Caco-2 (cell line): ENCODE results near the gene AKR1C3. TPM values are rescaled to one million over a fixed set of nuclear protein-coding genes. Genes with fewer than 3 reads are reported as not detected.

Experiments used
- BruUV-seq: library from RNA; stranded (reverse); fragments of 400-500 nt; replicated peaks from 2 replicates; lab custom pipeline; 2021; lab: Mats Ljungman, UMichigan
- CTCF ChIA-PET: fragments of 300-600 bp; sonication (Branson Sonifier 250); formaldehyde crosslinking; loops from one replicate; lab custom pipeline; 2022; ENCODE audit warnings: antibody characterized with exemption; lab: Charles Lee
- POLR2A ChIA-PET: fragments of 300-600 bp; sonication (Branson Sonifier 250); formaldehyde crosslinking; loops from one replicate; lab custom pipeline; 2022; ENCODE audit warnings: antibody characterized with exemption; lab: Charles Lee
- DNase-seq, 2 experiments: peaks; one replicate each; pipeline versions ENCODE4 v3.0.0 to v3.0.0-alpha.2; 2020 to 2022
- H3K27me3 ChIP-seq: replicated peaks from 2 replicates; pipeline ENCODE4 v1.6.0; 2011; ENCODE audit warnings: low read length; ENCODE audit not compliant: control insufficient read depth, insufficient read depth
- H3K36me3 ChIP-seq: 2 replicates; pipeline ENCODE4 v1.5.1; 2011; ENCODE audit warnings: low read length; ENCODE audit not compliant: control insufficient read depth, insufficient read depth
- H3K4me1 ChIP-seq: fragments of 250-450 bp; sonication (Bioruptor Pico); 2 replicates; pipeline ENCODE4 v1.5.1; 2020; ENCODE audit warnings: mild to moderate bottlenecking
- H3K4me3 ChIP-seq: 2 replicates; pipeline ENCODE4 v1.5.1; 2011; ENCODE audit warnings: low read depth, mild to moderate bottlenecking, control low read depth, low read length
- H3K9me3 ChIP-seq: fragments of 250-450 bp; sonication (Bioruptor Pico); 2 replicates; pipeline ENCODE4 v1.5.1; 2020; ENCODE audit warnings: mild to moderate bottlenecking, moderate library complexity
- H3K27ac Mint-ChIP-seq: one replicate; pipeline ENCODE4 v1.8.0; 2022; ENCODE audit warnings: mixed read lengths; ENCODE audit not compliant: unreplicated experiment
- H3K27me3 Mint-ChIP-seq: one replicate; pipeline ENCODE4 v1.8.0; 2022; ENCODE audit warnings: mixed read lengths; ENCODE audit not compliant: insufficient read depth, unreplicated experiment
- H3K36me3 Mint-ChIP-seq: one replicate; pipeline ENCODE4 v1.8.0; 2022; ENCODE audit warnings: mild to moderate bottlenecking, mixed read lengths; ENCODE audit not compliant: insufficient read depth, unreplicated experiment
- H3K4me1 Mint-ChIP-seq: one replicate; pipeline ENCODE4 v1.8.0; 2022; ENCODE audit warnings: low read depth, mixed read lengths; ENCODE audit not compliant: unreplicated experiment
- H3K4me3 Mint-ChIP-seq: one replicate; pipeline ENCODE4 v1.8.0; 2022; ENCODE audit warnings: mild to moderate bottlenecking, moderate library complexity, mixed read lengths; ENCODE audit not compliant: unreplicated experiment
- H3K9me3 Mint-ChIP-seq: one replicate; pipeline ENCODE4 v1.8.0; 2022; ENCODE audit warnings: mixed read lengths; ENCODE audit not compliant: unreplicated experiment
- intact Hi-C: fragments of 100-400 bp; cut with micrococcal nuclease; formaldehyde crosslinking; loops from one replicate; pipeline ENCODE4 v1.10.0; 2022; ENCODE audit not compliant: unreplicated experiment
- total RNA-seq: library from RNA; stranded (reverse); gene quantifications from 2 replicates; pipeline ENCODE4 v1.2.3, GENCODE V29; 2022
- TF ChIP-seq, protein P1 (sequence below), 2 experiments: fragments of 200-600 bp in 1 of 2; IDR thresholded peaks; 1 replicate in 1 of 2; 2 replicates in 1 of 2; pipeline versions ENCODE4 v1.5.1 to v1.8.0; 2011 to 2022; ENCODE audit warnings: antibody characterized with exemption in 1 of 2, control low read depth in 1 of 2, inconsistent platforms in 1 of 2, low read depth in 1 of 2, low read length in 1 of 2, mild to moderate bottlenecking in 1 of 2, moderate library complexity in 1 of 2; ENCODE audit not compliant: insufficient read depth in 1 of 2, severe bottlenecking in 1 of 2, unreplicated experiment in 1 of 2

AKR1C3 gene
- total RNA-seq, 1 experiment from 2014 or later: 115 TPM

DNA sequence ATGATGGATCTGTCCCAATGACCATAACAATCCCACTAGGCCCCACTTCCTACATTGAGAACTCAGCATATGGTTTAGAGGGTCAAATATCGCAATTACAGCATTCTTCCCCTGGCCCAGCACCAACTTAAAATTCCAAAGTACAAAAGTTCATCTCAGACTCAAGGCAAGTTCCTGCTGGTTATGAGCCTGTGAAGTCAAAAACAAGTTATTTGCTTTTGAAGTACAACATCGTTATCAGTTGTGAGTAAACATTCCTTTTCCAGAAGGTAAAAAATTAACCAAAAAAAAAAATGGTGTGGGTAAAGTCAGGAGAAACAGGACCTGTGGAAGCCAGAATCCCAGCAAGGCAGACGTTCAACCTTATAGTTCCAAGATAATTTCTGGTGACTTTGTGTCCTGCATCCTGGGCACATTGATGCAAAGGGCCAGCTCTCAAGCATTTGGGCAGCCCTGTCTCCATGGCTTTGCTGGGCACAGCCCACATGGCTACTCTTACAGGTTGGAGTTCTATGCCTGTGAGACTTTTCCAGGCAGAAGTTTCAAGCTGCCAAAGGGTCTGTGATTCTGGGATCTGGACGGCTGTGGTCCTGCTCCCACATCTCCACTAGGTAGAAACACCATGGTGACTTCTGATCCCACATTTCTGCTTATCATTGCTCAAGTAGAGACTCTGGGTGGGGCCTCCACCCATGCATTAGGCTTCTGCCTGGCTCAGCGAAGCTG lies 53.2 kb downstream of the AKR1C3 start:
- DNase-seq: peak; percentile 84 to 85
- peak overlapping the region; percentile 91 for H3K27ac Mint-ChIP-seq
- TF ChIP-seq, protein P1, sequence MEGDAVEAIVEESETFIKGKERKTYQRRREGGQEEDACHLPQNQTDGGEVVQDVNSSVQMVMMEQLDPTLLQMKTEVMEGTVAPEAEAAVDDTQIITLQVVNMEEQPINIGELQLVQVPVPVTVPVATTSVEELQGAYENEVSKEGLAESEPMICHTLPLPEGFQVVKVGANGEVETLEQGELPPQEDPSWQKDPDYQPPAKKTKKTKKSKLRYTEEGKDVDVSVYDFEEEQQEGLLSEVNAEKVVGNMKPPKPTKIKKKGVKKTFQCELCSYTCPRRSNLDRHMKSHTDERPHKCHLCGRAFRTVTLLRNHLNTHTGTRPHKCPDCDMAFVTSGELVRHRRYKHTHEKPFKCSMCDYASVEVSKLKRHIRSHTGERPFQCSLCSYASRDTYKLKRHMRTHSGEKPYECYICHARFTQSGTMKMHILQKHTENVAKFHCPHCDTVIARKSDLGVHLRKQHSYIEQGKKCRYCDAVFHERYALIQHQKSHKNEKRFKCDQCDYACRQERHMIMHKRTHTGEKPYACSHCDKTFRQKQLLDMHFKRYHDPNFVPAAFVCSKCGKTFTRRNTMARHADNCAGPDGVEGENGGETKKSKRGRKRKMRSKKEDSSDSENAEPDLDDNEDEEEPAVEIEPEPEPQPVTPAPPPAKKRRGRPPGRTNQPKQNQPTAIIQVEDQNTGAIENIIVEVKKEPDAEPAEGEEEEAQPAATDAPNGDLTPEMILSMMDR (IDR thresholded peaks at IDR 0.05; ENCODE audit: insufficient read depth in 1 of 2, low read depth in 1 of 2, low read length in 1 of 2, severe bottlenecking in 1 of 2, unreplicated experiment in 1 of 2): no peak
- CTCF ChIA-PET: no interaction called here
- H3K4me3 Mint-ChIP-seq: peak overlapping the region; percentile 53
- no peaks in the 10 kb centered on the region for H3K27me3 Mint-ChIP-seq
- peaks cover 3% of the 10 kb centered on the region for H3K36me3 ChIP-seq
- peaks cover 34% of the 10 kb centered on the region for H3K4me1 Mint-ChIP-seq
- POLR2A ChIA-PET: no interaction called here
- no peaks in the 10 kb centered on the region for H3K27me3 ChIP-seq
- peaks cover 43% of the 10 kb centered on the region for H3K4me1 ChIP-seq
- no peak overlapping the region for H3K4me3 ChIP-seq
- intact Hi-C loops: loop anchor here (1.0 to 5.0 kb wide), 6 partner anchors 40 to 136 kb away; partner anchors contain the start of genes AKR1C3 and AKR1C4
- BruUV-seq: no TSS peak
- H3K9me3 ChIP-seq: peaks cover 59% of the 10 kb centered on the region
- peaks cover 28% of the 10 kb centered on the region for H3K36me3 Mint-ChIP-seq
- peaks cover 50% of the 10 kb centered on the region for H3K9me3 Mint-ChIP-seq

DNA sequence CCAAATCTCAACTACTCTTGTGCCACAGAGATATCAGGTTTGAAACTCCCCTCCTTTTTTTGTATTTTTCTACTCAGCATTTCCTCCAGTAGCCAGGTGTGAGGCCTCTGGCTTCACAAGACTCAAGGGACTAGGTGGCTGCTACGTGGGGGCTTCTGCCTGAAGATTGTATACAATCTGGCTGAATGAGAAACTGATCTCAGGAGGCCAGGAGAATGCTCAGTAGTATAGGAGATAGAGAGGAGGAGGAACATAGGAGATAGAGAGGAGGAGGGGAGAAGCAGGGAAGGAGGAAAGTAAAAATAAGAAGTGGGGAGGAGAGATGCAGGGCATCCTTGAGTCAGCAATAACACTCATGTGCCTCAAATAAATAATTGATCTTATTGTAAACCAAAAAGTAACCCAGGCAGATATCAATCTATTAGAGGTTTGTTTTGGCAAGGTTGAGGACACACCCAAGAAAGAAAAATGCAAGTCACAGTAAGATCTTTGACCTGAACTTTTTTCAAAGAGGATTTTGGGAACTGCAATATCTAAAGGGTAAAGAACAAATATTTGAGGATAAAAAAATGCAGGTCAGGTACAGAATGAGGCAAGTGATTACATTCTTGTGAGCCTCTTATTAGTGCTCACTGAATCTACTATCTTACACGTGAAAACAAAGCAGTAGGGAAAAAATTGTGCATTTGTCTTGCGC lies 53.9 kb downstream of the AKR1C3 start:
- no peaks in the 10 kb centered on the region for H3K27me3 Mint-ChIP-seq
- BruUV-seq: TSS peak; percentile 95
- Histone ChIP-seq H3K27me3 (no peaks in the 10 kb centered on the region), H3K4me1 (peaks cover 36% of the 10 kb centered on the region), H3K9me3 (peaks cover 52% of the 10 kb centered on the region), H3K4me3 (no peak overlapping the region), H3K36me3 (peaks cover 3% of the 10 kb centered on the region)
- H3K4me3 Mint-ChIP-seq: peak overlapping the region; percentile 53
- peaks cover 24% of the 10 kb centered on the region for H3K36me3 Mint-ChIP-seq
- intact Hi-C loops: loop anchor here (1.0 to 5.0 kb wide), 7 partner anchors 41 to 135 kb away; partner anchors contain the start of genes AKR1C3 and AKR1C4
- DNase-seq: peak in 1 of 2 experiments; percentile 50
- H3K4me1 Mint-ChIP-seq: peaks cover 28% of the 10 kb centered on the region
- peak overlapping the region; percentile 91 for H3K27ac Mint-ChIP-seq
- peaks cover 50% of the 10 kb centered on the region for H3K9me3 Mint-ChIP-seq
- TF ChIP-seq, protein P1 (IDR thresholded peaks at IDR 0.05; ENCODE audit: insufficient read depth in 1 of 2, low read depth in 1 of 2, low read length in 1 of 2, severe bottlenecking in 1 of 2, unreplicated experiment in 1 of 2): no peak
- CTCF ChIA-PET: no interaction called here
- POLR2A ChIA-PET: no interaction called here

DNA sequence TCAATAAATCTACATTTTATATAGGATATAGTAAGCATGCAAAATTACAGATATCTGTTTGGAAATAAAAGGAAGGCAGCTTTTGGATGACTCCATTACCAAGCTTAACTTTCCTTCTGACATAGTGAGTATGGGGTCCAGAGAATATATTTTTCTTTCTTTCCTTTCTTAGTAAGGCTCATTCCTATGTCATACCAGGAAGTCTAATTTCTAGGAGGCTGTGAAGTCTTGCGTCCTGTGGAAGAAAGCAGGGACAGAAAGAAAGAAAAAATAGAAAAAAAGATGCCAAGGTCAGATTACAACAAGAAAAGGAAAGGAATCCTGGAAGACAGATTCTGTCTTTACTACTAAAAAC lies 54.4 kb downstream of the AKR1C3 start:
- H3K27ac Mint-ChIP-seq: peak overlapping the region; percentile 91
- peaks cover 50% of the 10 kb centered on the region for H3K9me3 Mint-ChIP-seq
- H3K36me3 Mint-ChIP-seq: peaks cover 21% of the 10 kb centered on the region
- CTCF ChIA-PET: no interaction called here
- H3K4me1 Mint-ChIP-seq: peaks cover 25% of the 10 kb centered on the region
- POLR2A ChIA-PET: no interaction called here
- H3K27me3 Mint-ChIP-seq: no peaks in the 10 kb centered on the region
- peaks cover 3% of the 10 kb centered on the region for H3K36me3 ChIP-seq
- DNase-seq: no peak
- TF ChIP-seq, protein P1 (IDR thresholded peaks at IDR 0.05; ENCODE audit: insufficient read depth in 1 of 2, low read depth in 1 of 2, low read length in 1 of 2, severe bottlenecking in 1 of 2, unreplicated experiment in 1 of 2): no peak
- peak overlapping the region; percentile 53 for H3K4me3 Mint-ChIP-seq
- H3K4me3 ChIP-seq: no peak overlapping the region
- intact Hi-C loops: loop anchor here (1.0 to 5.0 kb wide), 3 partner anchors 41 to 131 kb away; no protein-coding TSS in a partner anchor
- peaks cover 50% of the 10 kb centered on the region for H3K9me3 ChIP-seq
- peaks cover 34% of the 10 kb centered on the region for H3K4me1 ChIP-seq
- no peaks in the 10 kb centered on the region for H3K27me3 ChIP-seq
- BruUV-seq: no TSS peak
